Measurements from ENCODE around the gene ARL16. TPM values are rescaled to one million over a fixed set of nuclear protein-coding genes. Genes with fewer than 3 reads are reported as not detected.

ARL16 gene
- polyA plus RNA-seq, 1 donor (not counting 4 experiments of a cell fraction or from before 2014, with no cell fraction given), result 48.7 TPM

DNA sequence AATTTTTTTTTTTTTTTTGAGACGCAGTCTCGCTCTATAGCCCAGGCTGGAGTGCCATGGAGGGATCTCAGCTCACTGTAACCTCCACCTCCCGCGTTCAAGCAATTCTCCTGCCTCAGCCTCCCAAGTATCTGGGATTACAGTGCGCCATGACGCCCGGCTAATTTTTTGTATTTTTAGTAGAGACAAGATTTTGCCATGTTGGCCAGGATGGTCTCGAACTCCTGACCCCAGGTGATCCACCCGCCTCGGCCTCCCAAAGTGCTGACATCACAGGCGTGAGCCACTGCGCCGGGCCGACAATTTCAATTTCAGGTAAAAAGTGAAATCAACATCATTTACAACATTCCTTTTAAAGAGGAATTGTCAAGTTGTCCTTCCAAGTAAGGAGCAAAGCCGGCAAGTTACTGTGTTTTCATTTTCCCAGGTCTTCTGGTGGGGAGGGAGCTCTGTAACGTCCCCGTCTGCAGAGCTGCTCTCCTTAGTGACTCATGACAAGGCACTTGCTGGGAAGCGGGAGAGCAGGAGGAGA lies 47.6 kb downstream of the ARL16 start:
- H4K20me1 ChIP-seq (ENCODE audit: control insufficient read depth, extremely low read depth, insufficient read depth, low read length), result peaks cover 3% of the 10 kb centered on the region
- peaks cover 54% of the 10 kb centered on the region for H3K79me2 ChIP-seq (ENCODE audit: control insufficient read depth, insufficient read depth, low read length)
- peaks cover 3% of the 10 kb centered on the region for H3K9me1 ChIP-seq (ENCODE audit: control insufficient read depth, extremely low read depth, insufficient read depth, low read length)
- H3K27ac ChIP-seq (ENCODE audit: control insufficient read depth, insufficient read depth, low read length), result peak overlapping the region; percentile 83
- FAIRE-seq, result no peak
- H3K4me1 ChIP-seq (ENCODE audit: control insufficient read depth, extremely low read depth, insufficient read depth, low read length), result peaks cover 13% of the 10 kb centered on the region
- dilution Hi-C loops (cut with MboI; ENCODE audit: extremely low pct_ligation_motif_present, low sequenced_read_pairs), result no loop called here
- no peaks in the 10 kb centered on the region for H3K9me3 ChIP-seq (ENCODE audit: control insufficient read depth, low read depth, low read length)
- H3K9ac ChIP-seq (ENCODE audit: control insufficient read depth, extremely low read depth, insufficient read depth, low read length), result peak overlapping the region; percentile 96
- peaks cover 2% of the 10 kb centered on the region in 2 experiments for H3K36me3 ChIP-seq (ENCODE audit: control insufficient read depth in 2 of 2, extremely low read depth in 1 of 2, insufficient read depth in 2 of 2, low read length in 2 of 2)
- no peak for DNase-seq (ENCODE audit: low read depth, low spot score)
- peak overlapping the region; percentile 82 for H3K4me2 ChIP-seq (ENCODE audit: control insufficient read depth, extremely low read depth, insufficient read depth, low read depth, low read length)
- H3K4me3 ChIP-seq (ENCODE audit: control insufficient read depth in 2 of 3, extremely low read depth in 1 of 3, insufficient read depth in 2 of 3, low read depth in 1 of 3, low read length in 3 of 3), result peak overlapping the region; percentile 85 to 97 (median 88)
- no peak for TF ChIP-seq EZH2 (IDR thresholded peaks at IDR 0.05; ENCODE audit: low read length)
- TF ChIP-seq, protein P1, sequence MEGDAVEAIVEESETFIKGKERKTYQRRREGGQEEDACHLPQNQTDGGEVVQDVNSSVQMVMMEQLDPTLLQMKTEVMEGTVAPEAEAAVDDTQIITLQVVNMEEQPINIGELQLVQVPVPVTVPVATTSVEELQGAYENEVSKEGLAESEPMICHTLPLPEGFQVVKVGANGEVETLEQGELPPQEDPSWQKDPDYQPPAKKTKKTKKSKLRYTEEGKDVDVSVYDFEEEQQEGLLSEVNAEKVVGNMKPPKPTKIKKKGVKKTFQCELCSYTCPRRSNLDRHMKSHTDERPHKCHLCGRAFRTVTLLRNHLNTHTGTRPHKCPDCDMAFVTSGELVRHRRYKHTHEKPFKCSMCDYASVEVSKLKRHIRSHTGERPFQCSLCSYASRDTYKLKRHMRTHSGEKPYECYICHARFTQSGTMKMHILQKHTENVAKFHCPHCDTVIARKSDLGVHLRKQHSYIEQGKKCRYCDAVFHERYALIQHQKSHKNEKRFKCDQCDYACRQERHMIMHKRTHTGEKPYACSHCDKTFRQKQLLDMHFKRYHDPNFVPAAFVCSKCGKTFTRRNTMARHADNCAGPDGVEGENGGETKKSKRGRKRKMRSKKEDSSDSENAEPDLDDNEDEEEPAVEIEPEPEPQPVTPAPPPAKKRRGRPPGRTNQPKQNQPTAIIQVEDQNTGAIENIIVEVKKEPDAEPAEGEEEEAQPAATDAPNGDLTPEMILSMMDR (optimal IDR thresholded peaks at IDR 0.05 in 1 of 3, IDR thresholded peaks at IDR 0.05 in 1 of 3, conservative IDR thresholded peaks at IDR 0.05 in 1 of 3; ENCODE audit: extremely low read depth in 1 of 3, insufficient read depth in 2 of 3, low read length in 3 of 3), result no peak
- H2AFZ ChIP-seq (ENCODE audit: control insufficient read depth, low read length), result no peak overlapping the region
- H3K27me3 ChIP-seq (ENCODE audit: control insufficient read depth, extremely low read depth, insufficient read depth, low read length), result no peaks in the 10 kb centered on the region

DNA sequence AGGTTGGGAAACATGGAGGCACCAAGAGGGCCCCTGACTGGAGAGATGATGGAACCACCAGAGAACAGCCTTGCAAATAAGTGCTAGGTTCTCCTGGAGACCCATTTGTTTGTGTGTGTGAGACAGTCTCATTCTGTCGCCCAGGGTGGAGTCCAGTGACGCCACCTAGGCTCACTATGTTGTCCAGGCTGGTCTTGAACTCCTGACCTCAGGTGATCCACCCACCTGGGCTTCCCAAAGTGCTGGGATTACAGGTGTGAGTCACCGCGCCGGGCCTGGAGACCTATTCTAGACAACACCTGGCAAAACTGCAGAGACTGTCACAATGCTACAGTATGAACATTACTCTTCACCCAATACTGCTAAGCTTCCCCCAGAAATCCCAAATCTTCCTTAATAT lies 48.2 kb downstream of the ARL16 start:
- Histone ChIP-seq H3K4me1 (ENCODE audit: control insufficient read depth, extremely low read depth, insufficient read depth, low read length) (peaks cover 13% of the 10 kb centered on the region), H3K79me2 (ENCODE audit: control insufficient read depth, insufficient read depth, low read length) (peaks cover 57% of the 10 kb centered on the region), H3K36me3 (ENCODE audit: control insufficient read depth in 2 of 2, extremely low read depth in 1 of 2, insufficient read depth in 2 of 2, low read length in 2 of 2) (peaks cover 2% of the 10 kb centered on the region in 2 experiments), H3K4me3 (ENCODE audit: control insufficient read depth in 2 of 3, extremely low read depth in 1 of 3, insufficient read depth in 2 of 3, low read depth in 1 of 3, low read length in 3 of 3) (peak overlapping the region; percentile 85 to 97 (median 88)), H3K9me3 (ENCODE audit: control insufficient read depth, low read depth, low read length) (no peaks in the 10 kb centered on the region), H3K9ac (ENCODE audit: control insufficient read depth, extremely low read depth, insufficient read depth, low read length) (peak overlapping the region; percentile 96), H3K9me1 (ENCODE audit: control insufficient read depth, extremely low read depth, insufficient read depth, low read length) (peaks cover 3% of the 10 kb centered on the region), H4K20me1 (ENCODE audit: control insufficient read depth, extremely low read depth, insufficient read depth, low read length) (peaks cover 3% of the 10 kb centered on the region), H3K27ac (ENCODE audit: control insufficient read depth, insufficient read depth, low read length) (peak overlapping the region; percentile 83), H2AFZ (ENCODE audit: control insufficient read depth, low read length) (no peak overlapping the region), H3K4me2 (ENCODE audit: control insufficient read depth, extremely low read depth, insufficient read depth, low read depth, low read length) (peak overlapping the region; percentile 82), H3K27me3 (ENCODE audit: control insufficient read depth, extremely low read depth, insufficient read depth, low read length) (no peaks in the 10 kb centered on the region)
- no peak for FAIRE-seq
- dilution Hi-C loops (cut with MboI; ENCODE audit: extremely low pct_ligation_motif_present, low sequenced_read_pairs), result no loop called here
- DNase-seq (ENCODE audit: low read depth, low spot score), result no peak
- TF ChIP-seq, protein P1 (optimal IDR thresholded peaks at IDR 0.05 in 1 of 3, IDR thresholded peaks at IDR 0.05 in 1 of 3, conservative IDR thresholded peaks at IDR 0.05 in 1 of 3; ENCODE audit: extremely low read depth in 1 of 3, insufficient read depth in 2 of 3, low read length in 3 of 3), result no peak
- no peak for TF ChIP-seq EZH2 (IDR thresholded peaks at IDR 0.05; ENCODE audit: low read length)

Measured in keratinocyte (primary cell).